Measurements from ENCODE around the gene TFF3.
"Not testable (repeated sequence)": the region's sequence is repeated elsewhere in the genome, so short reads cannot be mapped to it uniquely, and the experiment has no call there.

Gene TFF3

GRCh38 chr21:42303443-42303842, 11.8 kb downstream of the TFF3 start:
- DNase-seq = no peak

- no peak for DNase-seq
Observed at GRCh38 chr21:42302794-42303193, 12.4 kb downstream of the TFF3 start.

- no peak for DNase-seq
Observed at GRCh38 chr21:42302076-42302650, 13.0 kb downstream of the TFF3 start.

GRCh38 chr21:42301371-42302075, 13.7 kb downstream of the TFF3 start:
- DNase-seq = no peak

- no peak for DNase-seq
Observed at GRCh38 chr21:42300956-42301355, 14.3 kb downstream of the TFF3 start.

GRCh38 chr21:42300045-42300583, 15.1 kb downstream of the TFF3 start:
- no peak for DNase-seq

- no peak for DNase-seq
Observed at GRCh38 chr21:42299324-42300044, 15.7 kb downstream of the TFF3 start.

- DNase-seq = no peak
Observed at GRCh38 chr21:42298657-42299056, 16.6 kb downstream of the TFF3 start.

- no peak for DNase-seq
Observed at GRCh38 chr21:42298237-42298636, 17.0 kb downstream of the TFF3 start.

- no peak for DNase-seq
Observed at GRCh38 chr21:42297377-42297776, 17.8 kb downstream of the TFF3 start.

- no peak for DNase-seq
Observed at GRCh38 chr21:42296501-42296900, 18.7 kb downstream of the TFF3 start.

- DNase-seq = no peak
Observed at GRCh38 chr21:42295845-42296244, 19.4 kb downstream of the TFF3 start.

- DNase-seq = no peak
Observed at GRCh38 chr21:42294273-42294880, 20.8 kb downstream of the TFF3 start.

GRCh38 chr21:42293649-42294272, 21.4 kb downstream of the TFF3 start:
- no peak for DNase-seq

GRCh38 chr21:42292563-42293142, 22.6 kb downstream of the TFF3 start:
- DNase-seq = not testable (repeated sequence)

GRCh38 chr21:42291751-42292562, 23.3 kb downstream of the TFF3 start:
- DNase-seq = no peak

- no peak for DNase-seq
Observed at GRCh38 chr21:42291003-42291750, 24.0 kb downstream of the TFF3 start.

GRCh38 chr21:42290505-42290904, 24.7 kb downstream of the TFF3 start:
- DNase-seq = no peak

- no peak for DNase-seq
Observed at GRCh38 chr21:42289926-42290325, 25.3 kb downstream of the TFF3 start.

GRCh38 chr21:42288962-42289361, 26.2 kb downstream of the TFF3 start:
- DNase-seq = no peak

Measured in stimulated activated CD4-positive, alpha-beta T cell treated with anti-CD3 and anti-CD28 coated beads, Interleukin-4, amount 100 ng/mL, for 4 hours (primary cell).